Measurements from ENCODE around the gene BPIFB1. TPM values are rescaled to one million over a fixed set of nuclear protein-coding genes. Genes with fewer than 3 reads are reported as not detected.

BPIFB1 gene
- total and polyA plus RNA-seq, 2 of the 13 experiments (the other 11 are each of a cell fraction or from before 2014, with no cell fraction given) = 0.82 to 4.4 TPM

DNA sequence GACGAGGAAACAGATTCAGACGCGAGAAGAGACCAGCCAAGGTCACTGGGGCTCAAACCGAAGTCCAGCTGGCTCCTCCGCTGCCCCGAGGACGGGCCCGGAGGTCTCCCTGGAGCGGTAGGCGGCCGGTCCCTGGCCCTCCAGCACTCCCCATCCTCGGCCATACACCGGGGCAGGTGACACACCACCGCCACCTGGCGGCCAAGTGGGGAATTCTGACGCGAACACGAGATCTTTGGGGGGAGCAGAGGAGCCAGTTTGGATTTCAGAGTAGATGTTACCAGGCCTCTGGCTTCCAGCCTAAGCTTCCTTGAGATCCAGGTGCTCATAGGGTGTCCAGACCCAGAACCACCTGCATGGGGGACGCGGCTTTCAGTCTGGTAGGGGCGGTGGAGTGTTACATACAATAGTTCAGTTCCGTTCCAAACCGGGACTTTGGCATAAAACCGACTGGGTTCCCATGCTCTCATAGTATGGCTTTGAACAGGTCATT lies 16.1 kb downstream of the BPIFB1 start (continued):
- TF ChIP-seq ZSCAN12 (CRISPR knock-in tag; IDR thresholded peaks at IDR 0.05) (no peak), POLR2G (IDR thresholded peaks at IDR 0.05; ENCODE audit: low read depth, low read length) (no peak), ZNF446 (CRISPR knock-in tag; IDR thresholded peaks at IDR 0.05) (no peak), ZNF225 (CRISPR knock-in tag; IDR thresholded peaks at IDR 0.05) (peak; percentile 73; the same call in 1 of the 2 replicates), WIZ (CRISPR knock-in tag; IDR thresholded peaks at IDR 0.05) (no peak), ZNF777 (CRISPR knock-in tag; IDR thresholded peaks at IDR 0.05) (no peak), TCF12 (IDR thresholded peaks at IDR 0.05) (no peak), TCF12 (CRISPR knock-in tag; IDR thresholded peaks at IDR 0.05) (no peak), ZNF512B (CRISPR knock-in tag; IDR thresholded peaks at IDR 0.05; ENCODE audit: borderline replicate concordance) (peak; percentile 88; the same call in 1 of the 2 replicates), KAT2B (IDR thresholded peaks at IDR 0.05; ENCODE audit: borderline replicate concordance, low read depth, low read length) (0 out of 2 replicates have a peak, but pooled peaks have one; percentile 12), PHF5A (CRISPR knock-in tag; IDR thresholded peaks at IDR 0.05; ENCODE audit: low read depth, unreplicated experiment) (no peak), NFIC (IDR thresholded peaks at IDR 0.05; ENCODE audit: low read length) (no peak), CBX5 (CRISPR knock-in tag; IDR thresholded peaks at IDR 0.05; ENCODE audit: borderline replicate concordance) (0 out of 2 replicates have a peak, but pooled peaks have one; percentile 40), AGO1 (IDR thresholded peaks at IDR 0.05; ENCODE audit: low read depth, low read length, poor library complexity, severe bottlenecking) (peak; percentile 76), ZNF10 (CRISPR knock-in tag; IDR thresholded peaks at IDR 0.05; ENCODE audit: borderline replicate concordance, low read depth) (no peak), HDAC1 (CRISPR knock-in tag; IDR thresholded peaks at IDR 0.05) (0 out of 2 replicates have a peak, but pooled peaks have one; percentile 28), CREB1 (IDR thresholded peaks at IDR 0.05) (0 out of 2 replicates have a peak, but pooled peaks have one; percentile 42), CREB1 (CRISPR knock-in tag; IDR thresholded peaks at IDR 0.05) (no peak), MEF2D (CRISPR knock-in tag; IDR thresholded peaks at IDR 0.05) (peak; percentile 49), XRCC5 (optimal IDR thresholded peaks at IDR 0.05; ENCODE audit: low read length) (peak; percentile 97), TMF1 (CRISPR knock-in tag; IDR thresholded peaks at IDR 0.05; ENCODE audit: low read depth) (no peak)
- TF ChIP-seq, protein P1, sequence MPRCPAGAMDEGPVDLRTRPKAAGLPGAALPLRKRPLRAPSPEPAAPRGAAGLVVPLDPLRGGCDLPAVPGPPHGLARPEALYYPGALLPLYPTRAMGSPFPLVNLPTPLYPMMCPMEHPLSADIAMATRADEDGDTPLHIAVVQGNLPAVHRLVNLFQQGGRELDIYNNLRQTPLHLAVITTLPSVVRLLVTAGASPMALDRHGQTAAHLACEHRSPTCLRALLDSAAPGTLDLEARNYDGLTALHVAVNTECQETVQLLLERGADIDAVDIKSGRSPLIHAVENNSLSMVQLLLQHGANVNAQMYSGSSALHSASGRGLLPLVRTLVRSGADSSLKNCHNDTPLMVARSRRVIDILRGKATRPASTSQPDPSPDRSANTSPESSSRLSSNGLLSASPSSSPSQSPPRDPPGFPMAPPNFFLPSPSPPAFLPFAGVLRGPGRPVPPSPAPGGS (CRISPR knock-in tag; IDR thresholded peaks at IDR 0.05) = peak; percentile 32; the same call in 1 of the 2 replicates
- TF ChIP-seq, protein P2, sequence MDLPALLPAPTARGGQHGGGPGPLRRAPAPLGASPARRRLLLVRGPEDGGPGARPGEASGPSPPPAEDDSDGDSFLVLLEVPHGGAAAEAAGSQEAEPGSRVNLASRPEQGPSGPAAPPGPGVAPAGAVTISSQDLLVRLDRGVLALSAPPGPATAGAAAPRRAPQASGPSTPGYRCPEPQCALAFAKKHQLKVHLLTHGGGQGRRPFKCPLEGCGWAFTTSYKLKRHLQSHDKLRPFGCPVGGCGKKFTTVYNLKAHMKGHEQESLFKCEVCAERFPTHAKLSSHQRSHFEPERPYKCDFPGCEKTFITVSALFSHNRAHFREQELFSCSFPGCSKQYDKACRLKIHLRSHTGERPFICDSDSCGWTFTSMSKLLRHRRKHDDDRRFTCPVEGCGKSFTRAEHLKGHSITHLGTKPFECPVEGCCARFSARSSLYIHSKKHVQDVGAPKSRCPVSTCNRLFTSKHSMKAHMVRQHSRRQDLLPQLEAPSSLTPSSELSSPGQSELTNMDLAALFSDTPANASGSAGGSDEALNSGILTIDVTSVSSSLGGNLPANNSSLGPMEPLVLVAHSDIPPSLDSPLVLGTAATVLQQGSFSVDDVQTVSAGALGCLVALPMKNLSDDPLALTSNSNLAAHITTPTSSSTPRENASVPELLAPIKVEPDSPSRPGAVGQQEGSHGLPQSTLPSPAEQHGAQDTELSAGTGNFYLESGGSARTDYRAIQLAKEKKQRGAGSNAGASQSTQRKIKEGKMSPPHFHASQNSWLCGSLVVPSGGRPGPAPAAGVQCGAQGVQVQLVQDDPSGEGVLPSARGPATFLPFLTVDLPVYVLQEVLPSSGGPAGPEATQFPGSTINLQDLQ (CRISPR knock-in tag; IDR thresholded peaks at IDR 0.05) = no peak
- TF ChIP-seq, protein P3, sequence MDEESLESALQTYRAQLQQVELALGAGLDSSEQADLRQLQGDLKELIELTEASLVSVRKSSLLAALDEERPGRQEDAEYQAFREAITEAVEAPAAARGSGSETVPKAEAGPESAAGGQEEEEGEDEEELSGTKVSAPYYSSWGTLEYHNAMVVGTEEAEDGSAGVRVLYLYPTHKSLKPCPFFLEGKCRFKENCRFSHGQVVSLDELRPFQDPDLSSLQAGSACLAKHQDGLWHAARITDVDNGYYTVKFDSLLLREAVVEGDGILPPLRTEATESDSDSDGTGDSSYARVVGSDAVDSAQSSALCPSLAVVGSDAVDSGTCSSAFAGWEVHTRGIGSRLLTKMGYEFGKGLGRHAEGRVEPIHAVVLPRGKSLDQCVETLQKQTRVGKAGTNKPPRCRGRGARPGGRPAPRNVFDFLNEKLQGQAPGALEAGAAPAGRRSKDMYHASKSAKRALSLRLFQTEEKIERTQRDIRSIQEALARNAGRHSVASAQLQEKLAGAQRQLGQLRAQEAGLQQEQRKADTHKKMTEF (CRISPR knock-in tag; IDR thresholded peaks at IDR 0.05) = peak; percentile 38; the same call in 1 of the 2 replicates

Data from HepG2 (cell line).